T1000 (cell line): ENCODE measurements around the gene TSPAN10.

Experiments
- DNase-seq: peaks from one replicate; lab custom pipeline; 2025; ENCODE audit warnings: mixed read lengths; lab: John Stamatoyannopoulos, UW

Gene TSPAN10

GRCh38 chr17:81687770-81688541, 51.0 kb downstream of the TSPAN10 start:
- no peak for DNase-seq

GRCh38 chr17:81688616-81689015, 51.6 kb downstream of the TSPAN10 start:
- DNase-seq, result no peak

GRCh38 chr17:81690066-81690465, 53.1 kb downstream of the TSPAN10 start:
- DNase-seq, result no peak

DNA sequence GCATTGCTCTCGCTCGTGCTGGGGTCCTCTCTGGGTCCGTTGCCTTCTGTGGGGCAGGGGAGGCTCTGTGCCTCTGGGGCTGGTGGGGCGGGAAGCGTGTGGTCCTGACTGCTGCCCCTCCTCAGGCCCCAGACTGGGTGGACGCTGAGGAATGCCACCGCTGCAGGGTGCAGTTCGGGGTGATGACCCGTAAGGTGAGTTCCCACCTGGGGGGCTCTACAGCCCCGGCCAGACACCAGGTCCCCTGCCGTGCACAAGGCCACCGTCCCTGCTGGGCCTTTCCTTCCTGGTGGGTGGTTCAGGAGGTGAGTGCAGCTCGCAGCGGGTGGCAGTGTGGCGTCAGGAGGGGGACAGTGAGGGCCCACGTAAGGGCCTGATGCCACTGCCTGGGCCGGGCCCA, 53.6 kb downstream of the TSPAN10 start:
- no peak for DNase-seq

DNA sequence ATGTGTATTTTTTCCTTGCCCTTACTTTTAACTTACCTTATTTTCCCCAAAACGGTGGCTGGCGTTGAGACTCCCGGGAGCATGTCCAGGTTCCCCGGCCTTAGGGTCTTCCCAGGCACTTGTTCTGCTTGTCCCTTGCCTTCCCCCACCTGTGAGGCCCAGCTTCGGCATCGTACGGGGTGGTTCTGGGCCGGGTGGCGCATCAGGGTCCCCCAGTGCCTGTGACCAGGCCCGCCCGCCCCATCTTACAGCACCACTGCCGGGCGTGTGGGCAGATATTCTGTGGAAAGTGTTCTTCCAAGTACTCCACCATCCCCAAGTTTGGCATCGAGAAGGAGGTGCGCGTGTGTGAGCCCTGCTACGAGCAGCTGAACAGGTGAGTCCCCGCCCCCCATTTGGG, 54.2 kb downstream of the TSPAN10 start:
- no peak for DNase-seq

- DNase-seq, result no peak
Observed at GRCh38 chr17:81691608-81692007, 54.6 kb downstream of the TSPAN10 start.

GRCh38 chr17:81693509-81694210, 56.7 kb downstream of the TSPAN10 start:
- no peak for DNase-seq

GRCh38 chr17:81694810-81695209, 57.8 kb downstream of the TSPAN10 start:
- no peak for DNase-seq

GRCh38 chr17:81695211-81695610, 58.2 kb downstream of the TSPAN10 start:
- DNase-seq, result no peak

DNA sequence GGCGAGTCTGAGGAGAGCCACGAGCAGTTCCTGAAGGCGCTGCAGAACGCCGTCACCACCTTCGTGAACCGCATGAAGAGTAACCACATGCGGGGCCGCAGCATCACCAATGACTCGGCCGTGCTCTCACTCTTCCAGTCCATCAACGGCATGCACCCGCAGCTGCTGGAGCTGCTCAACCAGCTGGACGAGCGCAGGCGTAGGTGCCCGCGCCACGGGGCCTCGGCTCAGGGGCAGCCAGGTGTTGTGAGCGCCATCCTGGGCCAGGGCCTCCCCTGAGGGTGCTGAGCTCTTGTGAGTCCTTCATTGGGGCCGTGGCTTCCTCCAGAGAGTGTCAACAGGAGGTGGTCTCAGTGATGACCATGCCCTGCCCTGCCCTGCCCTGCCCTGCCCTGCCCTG, 58.8 kb downstream of the TSPAN10 start:
- DNase-seq, result no peak

DNA sequence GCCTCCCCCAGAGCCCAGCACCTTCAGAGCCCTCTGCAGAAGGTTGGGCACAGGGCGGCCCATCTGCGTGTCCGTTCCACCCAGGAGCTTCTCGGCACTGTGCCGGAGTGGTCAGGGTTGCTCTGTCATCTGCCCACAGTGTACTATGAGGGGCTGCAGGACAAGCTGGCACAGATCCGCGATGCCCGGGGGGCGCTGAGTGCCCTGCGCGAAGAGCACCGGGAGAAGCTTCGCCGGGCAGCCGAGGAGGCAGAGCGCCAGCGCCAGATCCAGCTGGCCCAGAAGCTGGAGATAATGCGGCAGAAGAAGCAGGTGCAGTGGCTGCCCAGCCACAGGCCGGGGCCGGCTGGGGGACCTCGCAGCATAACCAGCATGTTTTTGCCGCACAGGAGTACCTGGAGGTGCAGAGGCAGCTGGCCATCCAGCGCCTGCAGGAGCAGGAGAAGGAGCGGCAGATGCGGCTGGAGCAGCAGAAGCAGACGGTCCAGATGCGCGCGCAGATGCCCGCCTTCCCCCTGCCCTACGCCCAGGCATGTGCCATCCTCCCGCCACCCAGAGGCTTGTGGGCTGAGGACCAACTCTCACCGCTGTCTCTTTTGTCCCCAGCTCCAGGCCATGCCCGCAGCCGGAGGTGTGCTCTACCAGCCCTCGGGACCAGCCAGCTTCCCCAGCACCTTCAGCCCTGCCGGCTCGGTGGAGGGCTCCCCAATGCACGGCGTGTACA, 59.4 kb downstream of the TSPAN10 start:
- no peak for DNase-seq

- DNase-seq, result no peak
Observed at GRCh38 chr17:81697261-81698044, 60.5 kb downstream of the TSPAN10 start.
